HCT116 (cell line): ENCODE measurements around the gene ZNF346. TPM values are rescaled to one million over a fixed set of nuclear protein-coding genes. Genes with fewer than 3 reads are reported as not detected.

Experiments
- ATAC-seq: fragments of 200-7000 bp; cut with Tn5 transposase; 2 replicates; pipeline ENCODE4 v1.9.1; 2020; ENCODE audit warnings: mild to moderate bottlenecking, moderate library complexity
- BruUV-seq: library from RNA; stranded (reverse); fragments of 400-500 nt; replicated peaks from 2 replicates; lab custom pipeline; 2021; lab: Mats Ljungman, UMichigan
- CTCF ChIA-PET: fragments of 300-600 bp; sonication (Branson Sonifier 250); formaldehyde crosslinking; loops from one replicate; lab custom pipeline; 2021; ENCODE audit warnings: antibody characterized with exemption; lab: Charles Lee
- POLR2A ChIA-PET: fragments of 300-600, 350-600 bp; sonication (Branson Sonifier 250); formaldehyde crosslinking; loops from one replicate; lab custom pipeline; 2021; ENCODE audit warnings: antibody characterized with exemption; lab: Charles Lee
- RAD21 ChIA-PET, 2 experiments: fragments of 300-600 bp; sonication (Branson Sonifier 250); formaldehyde crosslinking; loops; one replicate each; lab custom pipeline; 2023; ENCODE audit warnings: low total read pairs in 2 of 2; ENCODE audit not compliant: uncharacterized antibody in 2 of 2, unreplicated experiment in 2 of 2, low non-redundant PET in 1 of 2; lab: Charles Lee
- DNase-seq: peaks from one replicate; pipeline ENCODE4 v3.0.0-alpha.2; 2010; ENCODE audit warnings: low read depth, low spot score
- H2AFZ ChIP-seq: fragments of 200-600 bp; shearing (Covaris generic), sonication (generic); 2 replicates; pipeline ENCODE4 v1.6.1; 2017; ENCODE audit warnings: low read depth, mixed run types, mixed read lengths, antibody characterized with exemption, low read length; ENCODE audit not compliant: poor library complexity, severe bottlenecking
- H3K27ac ChIP-seq: 2 replicates; pipeline ENCODE4 v1.5.1; 2012; ENCODE audit warnings: low read depth, low read length
- H3K27me3 ChIP-seq: fragments of 200-600 bp; sonication (generic); 2 replicates; pipeline ENCODE4 v1.6.1; 2016; ENCODE audit warnings: mixed run types, low read length, mixed read lengths; ENCODE audit not compliant: insufficient read depth
- H3K36me3 ChIP-seq, 2 experiments: fragments of 200-500 bp in 1 of 2; fragments of 200-600 bp in 1 of 2; sonication (Bioruptor generic) in 1 of 2; sonication (generic) in 1 of 2; 2 replicates each; pipeline versions ENCODE4 v1.5.1 to v1.6.1; 2014 to 2016; ENCODE audit warnings: low read length in 2 of 2, inconsistent platforms in 1 of 2, mixed read lengths in 1 of 2, mixed run types in 1 of 2; ENCODE audit not compliant: insufficient read depth in 2 of 2, control insufficient read depth in 1 of 2
- H3K4me1 ChIP-seq, 2 experiments: fragments of 200-600 bp in 1 of 2; sonication (generic) in 1 of 2; 2 replicates each; pipeline versions ENCODE4 v1.5.1 to v1.6.1; 2012 to 2017; ENCODE audit warnings: low read length in 2 of 2, inconsistent platforms in 1 of 2, mild to moderate bottlenecking in 1 of 2, mixed read lengths in 1 of 2, mixed run types in 1 of 2, moderate library complexity in 1 of 2; ENCODE audit not compliant: insufficient read depth in 2 of 2, control insufficient read depth in 1 of 2
- H3K4me2 ChIP-seq: fragments of 200-600 bp; sonication (generic); 2 replicates; pipeline ENCODE4 v1.6.1; 2017; ENCODE audit warnings: mixed run types, low read length, mixed read lengths
- H3K4me3 ChIP-seq, 2 experiments: fragments of 200-600 bp in 1 of 2; sonication (generic) in 1 of 2; replicated peaks in 1 of 2; 2 replicates each; pipeline ENCODE4 v1.5.1; 2011 to 2016; ENCODE audit warnings: low read length in 2 of 2, control low read depth in 1 of 2, low read depth in 1 of 2, mild to moderate bottlenecking in 1 of 2, mixed read lengths in 1 of 2, mixed run types in 1 of 2
- H3K79me2 ChIP-seq: fragments of 200-600 bp; sonication (generic); 2 replicates; pipeline ENCODE4 v1.6.1; 2017; ENCODE audit warnings: mild to moderate bottlenecking, mixed run types, low read length, moderate library complexity, mixed read lengths; ENCODE audit not compliant: insufficient read depth
- H3K9ac ChIP-seq: fragments of 200-600 bp; sonication (generic); 2 replicates; pipeline ENCODE4 v1.6.1; 2016; ENCODE audit warnings: low read length, mixed read lengths
- H3K9me2 ChIP-seq: fragments of 200-600 bp; sonication (generic), shearing (Covaris generic); 2 replicates; pipeline ENCODE4 v1.6.1; 2017; ENCODE audit warnings: mixed run types, mild to moderate bottlenecking, moderate library complexity; ENCODE audit not compliant: insufficient read depth
- H3K9me3 ChIP-seq, 2 experiments: fragments of 200-500 bp in 1 of 2; fragments of 200-600 bp in 1 of 2; sonication (Bioruptor generic) in 1 of 2; sonication (generic) in 1 of 2; 2 replicates each; pipeline ENCODE4 v1.6.1; 2014 to 2017; ENCODE audit warnings: low read length in 2 of 2, mixed read lengths in 2 of 2, inconsistent platforms in 1 of 2, low read depth in 1 of 2, mild to moderate bottlenecking in 1 of 2, mixed run types in 1 of 2, moderate library complexity in 1 of 2; ENCODE audit not compliant: control insufficient read depth in 1 of 2, insufficient read depth in 1 of 2
- H4K20me1 ChIP-seq: fragments of 200-600 bp; sonication (generic), shearing (Covaris generic); 2 replicates; pipeline ENCODE4 v1.6.1; 2017; ENCODE audit warnings: mixed run types, mild to moderate bottlenecking, moderate library complexity; ENCODE audit not compliant: insufficient read depth
- CBX3 ChIP-seq: IDR thresholded peaks from 2 replicates; pipeline ENCODE4 v1.6.1; 2012; ENCODE audit warnings: low read depth
- ELF1 ChIP-seq: IDR thresholded peaks from 2 replicates; pipeline ENCODE4 v1.6.1; 2012; ENCODE audit warnings: low read depth, borderline replicate concordance
- EZH2 ChIP-seq: fragments of 200-600 bp; sonication (generic); IDR thresholded peaks from 2 replicates; pipeline ENCODE4 v1.6.1; 2017; ENCODE audit warnings: antibody characterized with exemption, mixed run types
- JUND ChIP-seq: IDR thresholded peaks from 2 replicates; pipeline ENCODE4 v1.6.1; 2012
- RAD21 ChIP-seq: IDR thresholded peaks from 2 replicates; pipeline ENCODE4 v1.6.1; 2012; ENCODE audit warnings: low read depth, mild to moderate bottlenecking
- SIN3A ChIP-seq: IDR thresholded peaks from 2 replicates; pipeline ENCODE4 v1.6.1; 2012; ENCODE audit warnings: low read depth
- SP1 ChIP-seq: IDR thresholded peaks from 2 replicates; pipeline ENCODE4 v1.6.1; 2012; ENCODE audit warnings: low read depth
- SRF ChIP-seq: IDR thresholded peaks from 2 replicates; pipeline ENCODE4 v1.6.1; 2012; ENCODE audit warnings: low read depth
- ZFX ChIP-seq: fragments of 450-650 bp; IDR thresholded peaks from 2 replicates; pipeline ENCODE4 v1.6.1; 2017
- intact Hi-C: fragments of 100-400 bp; cut with micrococcal nuclease; formaldehyde crosslinking; loops from 2 replicates; pipeline ENCODE4 v1.10.0; 2022
- total RNA-seq: library from RNA; stranded (reverse); gene quantifications from one replicate; pipeline ENCODE4 v1.2.1, GENCODE V29; 2021; ENCODE audit not compliant: unreplicated experiment
- TF ChIP-seq, protein P1 (sequence below), 3 experiments: fragments of 200-600 bp in 1 of 3; sonication (generic) in 1 of 3; IDR thresholded peaks in 2 of 3; conservative IDR thresholded peaks in 1 of 3; 2 replicates each; pipeline ENCODE4 v1.5.1; 2012 to 2017; ENCODE audit warnings: low read depth in 2 of 3, low read length in 2 of 3, antibody characterized with exemption in 1 of 3, borderline replicate concordance in 1 of 3, control low read depth in 1 of 3, mild to moderate bottlenecking in 1 of 3, mixed read lengths in 1 of 3, mixed run types in 1 of 3, moderate library complexity in 1 of 3; ENCODE audit not compliant: insufficient read depth in 1 of 3
- TF ChIP-seq, protein P2 (sequence below): IDR thresholded peaks from 2 replicates; pipeline ENCODE4 v1.6.1; 2012

The ZNF346 gene
- total RNA-seq, 1 experiment from 2014 or later = 13.7 TPM

DNA sequence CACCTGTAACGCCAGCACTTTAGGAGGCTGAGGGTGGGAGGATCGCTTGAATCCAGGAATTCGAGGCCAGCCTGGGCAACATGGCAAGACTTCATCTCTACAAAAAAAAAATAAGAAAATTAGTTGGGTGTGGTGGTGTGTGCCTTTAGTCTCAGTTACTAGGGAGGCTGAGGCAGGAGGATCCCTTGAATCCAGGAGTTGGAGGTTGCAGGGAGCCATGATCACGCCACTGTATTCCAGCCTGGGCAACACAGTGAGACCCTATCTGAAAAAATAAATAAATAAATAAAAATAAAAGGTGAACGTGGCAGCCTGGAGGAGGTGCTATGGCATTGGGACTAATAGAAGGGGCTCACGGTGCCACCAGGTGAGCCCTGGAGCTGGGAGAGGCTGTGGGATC is 71.3 kb downstream of the ZNF346 start:
- CTCF ChIA-PET = interaction anchor here (0.6 kb wide), 1 partner anchor 53 kb away, joined by 3 read pairs; no protein-coding TSS in a partner anchor
- H3K4me2 ChIP-seq = no peak overlapping the region
- H3K9me2 ChIP-seq = no peaks in the 10 kb centered on the region
- no TSS peak for BruUV-seq
- peaks cover 5 to 12% of the 10 kb centered on the region in 2 experiments; a peak in 2 of 4 replicates for H3K36me3 ChIP-seq
- no peak overlapping the region for H3K9ac ChIP-seq
- peaks cover 8% of the 10 kb centered on the region; the same call in 1 of the 2 replicates for H3K79me2 ChIP-seq
- no peak overlapping the region for H2AFZ ChIP-seq
- no peak for DNase-seq
- TF ChIP-seq SIN3A = no peak
- TF ChIP-seq, protein P1, sequence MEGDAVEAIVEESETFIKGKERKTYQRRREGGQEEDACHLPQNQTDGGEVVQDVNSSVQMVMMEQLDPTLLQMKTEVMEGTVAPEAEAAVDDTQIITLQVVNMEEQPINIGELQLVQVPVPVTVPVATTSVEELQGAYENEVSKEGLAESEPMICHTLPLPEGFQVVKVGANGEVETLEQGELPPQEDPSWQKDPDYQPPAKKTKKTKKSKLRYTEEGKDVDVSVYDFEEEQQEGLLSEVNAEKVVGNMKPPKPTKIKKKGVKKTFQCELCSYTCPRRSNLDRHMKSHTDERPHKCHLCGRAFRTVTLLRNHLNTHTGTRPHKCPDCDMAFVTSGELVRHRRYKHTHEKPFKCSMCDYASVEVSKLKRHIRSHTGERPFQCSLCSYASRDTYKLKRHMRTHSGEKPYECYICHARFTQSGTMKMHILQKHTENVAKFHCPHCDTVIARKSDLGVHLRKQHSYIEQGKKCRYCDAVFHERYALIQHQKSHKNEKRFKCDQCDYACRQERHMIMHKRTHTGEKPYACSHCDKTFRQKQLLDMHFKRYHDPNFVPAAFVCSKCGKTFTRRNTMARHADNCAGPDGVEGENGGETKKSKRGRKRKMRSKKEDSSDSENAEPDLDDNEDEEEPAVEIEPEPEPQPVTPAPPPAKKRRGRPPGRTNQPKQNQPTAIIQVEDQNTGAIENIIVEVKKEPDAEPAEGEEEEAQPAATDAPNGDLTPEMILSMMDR (IDR thresholded peaks at IDR 0.05 in 2 of 3, conservative IDR thresholded peaks at IDR 0.05 in 1 of 3; ENCODE audit: borderline replicate concordance in 1 of 3, insufficient read depth in 1 of 3, low read depth in 2 of 3, low read length in 2 of 3) = no peak
- no peaks in the 10 kb centered on the region for H3K9me3 ChIP-seq
- intact Hi-C loops = no loop called here
- no peaks in the 10 kb centered on the region for H4K20me1 ChIP-seq
- ATAC-seq = no peak
- POLR2A ChIA-PET = no interaction called here
- H3K27me3 ChIP-seq = no peaks in the 10 kb centered on the region
- RAD21 ChIA-PET = no interaction called here
- no peak overlapping the region for H3K4me3 ChIP-seq
- H3K27ac ChIP-seq = no peak overlapping the region
- H3K4me1 ChIP-seq = no peaks in the 10 kb centered on the region

DNA sequence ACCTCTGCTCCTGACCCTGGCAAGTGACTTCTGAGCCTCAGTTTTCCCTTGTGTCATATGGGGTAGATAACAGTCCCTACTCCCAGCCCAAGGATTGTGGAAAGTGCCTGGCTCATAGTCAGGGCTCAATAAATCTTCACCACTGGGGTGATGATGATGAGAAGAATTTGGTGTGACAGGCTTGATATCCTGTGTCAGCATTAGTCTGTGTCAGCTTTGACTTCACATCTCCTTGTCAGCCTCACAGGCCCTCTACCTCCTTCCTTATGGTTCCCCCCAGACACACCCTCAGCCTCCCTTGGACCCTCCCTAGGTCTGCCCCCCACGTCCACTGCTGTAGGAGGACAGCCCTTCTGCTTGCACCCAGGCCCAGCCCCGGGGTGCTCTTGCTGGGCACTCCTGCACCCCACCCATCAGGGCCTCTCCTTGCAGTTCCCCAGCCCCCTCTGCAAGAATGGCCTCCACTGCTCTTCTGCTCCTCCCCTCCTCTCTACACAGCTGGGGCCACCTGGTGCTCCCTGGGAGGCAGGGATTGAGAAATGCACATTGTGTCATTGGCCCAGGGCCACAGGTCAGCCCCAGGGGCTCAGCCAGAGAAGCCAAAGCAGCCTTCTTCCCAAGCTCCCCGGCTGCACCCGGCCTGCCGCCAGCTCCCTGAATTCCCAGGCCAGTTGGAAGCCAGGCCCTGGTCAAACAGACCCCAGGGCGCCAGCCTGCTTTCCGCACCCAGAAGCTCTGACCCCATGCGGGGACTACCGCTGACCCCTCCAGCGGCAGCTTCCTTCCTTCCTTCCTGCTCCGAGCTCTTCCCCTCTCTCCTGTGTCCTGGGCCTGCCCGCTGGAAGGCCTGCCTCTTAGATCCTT is 72.0 kb downstream of the ZNF346 start:
- no peak for DNase-seq
- H3K4me2 ChIP-seq = no peak overlapping the region

More for the DNA sequence above, 72.0 kb downstream of the ZNF346 start:
- ChIA-PET RAD21 (interaction anchor here in 1 of 2 experiments (0.5 kb wide), 1 partner anchor 8 kb away, joined by 4 read pairs; no protein-coding TSS in a partner anchor), POLR2A (no interaction called here), CTCF (interaction anchor here (0.6 kb wide), 1 partner anchor 53 kb away, joined by 3 read pairs; no protein-coding TSS in a partner anchor)
- Histone ChIP-seq H3K9ac (no peak overlapping the region), H3K36me3 (peaks cover 5 to 12% of the 10 kb centered on the region in 2 experiments; a peak in 2 of 4 replicates), H3K9me3 (no peaks in the 10 kb centered on the region), H3K27me3 (no peaks in the 10 kb centered on the region), H3K27ac (no peak overlapping the region), H3K79me2 (0 out of 2 replicates have a peak, but pooled peaks cover 5% of the 10 kb centered on the region), H3K4me1 (no peaks in the 10 kb centered on the region), H4K20me1 (no peaks in the 10 kb centered on the region), H2AFZ (no peak overlapping the region), H3K4me3 (no peak overlapping the region), H3K9me2 (no peaks in the 10 kb centered on the region)
- TF ChIP-seq EZH2 (no peak), SP1 (no peak), CBX3 (no peak), SRF (no peak), JUND (no peak), ZFX (no peak), ELF1 (no peak), RAD21 (no peak)
- TF ChIP-seq, protein P2, sequence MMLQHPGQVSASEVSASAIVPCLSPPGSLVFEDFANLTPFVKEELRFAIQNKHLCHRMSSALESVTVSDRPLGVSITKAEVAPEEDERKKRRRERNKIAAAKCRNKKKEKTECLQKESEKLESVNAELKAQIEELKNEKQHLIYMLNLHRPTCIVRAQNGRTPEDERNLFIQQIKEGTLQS = no peak
- no peak for ATAC-seq
- no TSS peak for BruUV-seq
- intact Hi-C loops = no loop called here
